ENCODE results near the gene APPL2.
"Not testable (repeated sequence)": the region's sequence is repeated elsewhere in the genome, so short reads cannot be mapped to it uniquely, and the experiment has no call there.

Gene APPL2

DNA sequence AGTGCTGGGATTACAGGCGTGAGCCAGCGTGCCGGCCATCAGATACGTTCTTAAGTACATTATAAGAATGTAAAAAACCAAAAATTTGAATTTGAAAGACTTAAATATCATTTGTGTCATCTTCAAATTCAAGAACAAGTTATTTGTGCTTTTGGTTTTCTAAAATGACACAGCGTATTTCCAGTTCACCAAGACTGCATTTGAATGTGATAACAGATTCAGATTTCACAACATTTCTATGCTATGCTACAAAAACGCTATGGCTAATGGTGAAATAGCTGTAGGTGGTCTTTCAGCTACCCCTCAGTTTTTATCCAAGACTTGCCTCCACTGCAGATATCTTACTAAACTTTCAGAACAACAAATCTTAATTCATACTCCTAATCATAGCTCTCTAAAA is 46.7 kb downstream of the APPL2 start:
- no peak for DNase-seq

DNA sequence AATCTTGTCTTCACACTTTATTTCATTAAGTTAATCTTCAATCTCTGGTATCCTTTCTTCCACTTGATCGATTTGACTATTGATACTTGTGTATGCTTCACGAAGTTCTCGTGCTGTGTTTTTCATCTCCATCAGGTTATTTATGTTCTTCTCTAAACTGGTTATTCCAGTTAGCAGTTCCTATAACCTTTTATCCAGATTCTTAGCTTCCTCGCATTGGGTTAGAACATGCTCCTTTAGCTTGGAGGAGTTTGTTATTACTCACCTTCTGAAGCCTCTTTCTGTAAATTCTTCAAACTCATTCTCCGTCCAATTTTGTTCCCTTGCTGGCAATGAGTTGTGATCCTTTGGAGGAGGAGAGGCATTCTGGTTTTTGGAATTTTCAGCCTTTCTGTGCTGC is 52.0 kb downstream of the APPL2 start:
- not testable (repeated sequence) for DNase-seq

DNA sequence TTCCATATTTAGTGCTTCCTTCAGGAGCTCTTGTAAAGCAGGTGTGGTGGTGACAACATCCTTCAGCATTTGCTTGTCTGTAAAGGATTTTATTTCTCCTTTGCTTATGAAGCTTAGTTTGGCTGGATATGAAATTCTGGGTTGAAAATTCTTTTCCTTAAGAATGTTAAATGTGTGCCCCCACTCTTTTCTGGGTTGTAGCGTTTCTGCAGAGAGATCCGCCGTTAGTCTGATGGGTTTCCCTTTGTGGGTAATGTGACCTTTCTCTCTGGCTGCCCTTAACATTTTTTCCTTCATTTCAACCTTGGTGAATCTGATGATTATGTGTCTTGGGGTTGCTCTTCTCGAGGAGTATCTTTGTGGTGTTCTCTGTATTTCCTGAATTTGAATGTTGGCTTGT is 52.6 kb downstream of the APPL2 start:
- DNase-seq, result not testable (repeated sequence)

DNA sequence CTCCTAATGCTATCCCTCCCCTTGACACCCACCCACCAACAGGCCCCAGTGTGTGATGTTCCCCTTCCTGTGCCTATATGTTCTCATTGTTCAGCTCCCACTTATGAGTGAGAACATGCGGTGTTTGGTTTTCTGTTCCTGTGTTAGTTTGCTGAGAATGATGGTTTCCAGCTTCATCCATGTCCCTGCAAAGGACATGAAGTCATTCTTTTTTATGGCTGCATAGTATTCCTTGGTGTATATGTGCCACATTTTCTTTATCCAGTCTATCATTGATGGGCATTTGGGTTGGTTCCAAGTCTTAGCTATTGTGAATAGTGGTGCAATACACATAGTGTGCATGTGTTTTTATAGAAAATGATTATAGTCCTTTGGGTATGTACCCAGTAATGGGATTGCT is 56.9 kb downstream of the APPL2 start:
- not testable (repeated sequence) for DNase-seq

DNA sequence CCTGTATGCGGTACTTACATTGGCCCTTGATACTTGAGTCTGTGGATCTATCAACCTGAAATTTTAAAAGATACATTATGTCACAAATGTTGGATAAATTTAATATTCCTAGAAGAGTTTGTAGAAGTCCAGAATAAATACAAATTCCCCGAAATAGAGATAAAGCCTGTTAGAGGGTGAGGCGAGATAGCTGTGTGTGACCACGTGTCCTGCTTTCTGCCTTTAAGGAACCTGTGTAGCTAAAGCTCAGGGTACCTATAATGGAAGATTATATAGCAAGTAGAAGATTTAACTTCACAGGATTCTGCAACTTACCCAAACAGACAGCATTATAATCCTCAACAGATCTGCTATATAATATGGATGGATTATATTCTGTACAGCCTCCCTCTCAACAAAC is 58.8 kb downstream of the APPL2 start:
- no peak for DNase-seq

DNA sequence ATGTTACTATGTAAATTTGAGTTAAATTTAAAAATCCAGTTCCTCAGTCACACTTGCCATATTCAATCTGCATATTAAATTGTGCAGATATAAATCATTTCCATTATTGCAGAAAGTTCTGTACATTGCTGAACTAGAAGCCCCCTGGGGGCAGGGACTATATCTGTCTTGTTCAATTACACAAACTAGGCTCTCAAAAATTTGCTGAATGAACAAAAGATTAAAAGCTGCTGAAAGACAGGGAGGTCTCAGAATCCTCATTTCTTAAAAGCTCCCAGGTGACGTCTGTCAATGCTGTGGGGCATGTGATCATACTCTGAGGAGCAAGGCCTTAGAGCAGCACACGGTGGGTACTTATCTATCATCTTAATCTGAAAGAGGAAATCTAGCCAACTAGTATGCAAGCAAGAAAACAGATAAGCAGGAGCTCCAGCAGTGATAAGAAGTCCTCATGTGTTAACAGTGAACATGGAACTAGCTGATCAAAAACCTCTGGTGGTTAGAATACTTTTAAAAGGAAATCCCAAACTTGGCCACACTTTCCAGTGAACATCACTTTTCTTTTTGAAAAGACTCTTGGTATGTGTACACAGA is 60.5 kb downstream of the APPL2 start:
- DNase-seq, result no peak

DNA sequence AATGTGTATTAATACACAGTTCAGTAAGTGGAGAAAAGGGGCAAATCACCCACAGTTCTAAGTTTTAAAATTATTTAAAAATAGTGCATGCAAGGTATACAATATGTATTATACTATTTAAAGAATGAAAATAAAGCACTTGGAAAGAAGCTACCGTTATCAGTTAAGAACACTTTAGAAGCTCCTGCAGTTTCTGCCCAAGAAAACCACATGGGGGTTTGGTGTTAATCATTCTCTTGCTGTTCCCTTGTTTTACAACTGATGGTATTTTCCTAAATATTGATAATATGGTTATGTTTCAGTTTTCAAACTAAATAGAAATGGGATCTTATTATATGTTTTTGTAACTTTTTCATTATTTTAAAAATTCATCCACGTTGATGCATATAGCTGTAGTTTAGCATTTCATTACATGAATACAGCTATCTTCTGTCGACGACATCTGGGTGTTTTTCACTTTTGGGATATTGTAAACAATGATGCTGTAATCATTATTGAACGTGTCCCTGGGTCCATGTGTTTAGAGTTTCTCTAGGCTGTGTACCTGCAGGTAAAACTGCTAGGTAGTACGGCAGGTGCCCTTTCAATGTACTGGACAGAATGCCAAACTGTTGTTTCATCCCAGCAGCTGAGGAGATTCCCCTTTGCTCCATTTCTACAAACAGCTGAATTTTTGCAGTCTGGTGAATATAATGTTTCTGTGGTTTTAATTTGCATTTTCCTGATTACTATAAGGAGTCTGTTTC is 64.1 kb downstream of the APPL2 start:
- DNase-seq, result no peak

DNA sequence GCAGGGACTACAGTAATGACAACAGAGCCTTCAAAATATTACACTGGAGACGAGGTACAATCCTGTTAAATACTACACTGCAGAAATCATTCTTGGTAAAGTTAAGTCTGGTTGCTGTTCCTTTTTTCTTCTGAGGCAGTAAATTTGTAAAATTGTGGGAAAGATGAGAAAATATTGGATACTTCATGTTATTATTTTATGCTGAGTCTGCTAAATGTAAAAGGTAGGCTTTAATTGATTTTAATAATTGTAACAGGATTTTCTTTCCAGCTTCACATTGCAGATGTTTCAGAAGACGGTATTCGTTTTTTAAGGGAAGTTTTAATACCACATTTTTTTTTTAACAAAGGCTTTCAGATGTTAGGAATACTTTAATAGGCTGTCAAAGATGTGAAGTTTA is 65.8 kb downstream of the APPL2 start:
- no peak for DNase-seq

DNA sequence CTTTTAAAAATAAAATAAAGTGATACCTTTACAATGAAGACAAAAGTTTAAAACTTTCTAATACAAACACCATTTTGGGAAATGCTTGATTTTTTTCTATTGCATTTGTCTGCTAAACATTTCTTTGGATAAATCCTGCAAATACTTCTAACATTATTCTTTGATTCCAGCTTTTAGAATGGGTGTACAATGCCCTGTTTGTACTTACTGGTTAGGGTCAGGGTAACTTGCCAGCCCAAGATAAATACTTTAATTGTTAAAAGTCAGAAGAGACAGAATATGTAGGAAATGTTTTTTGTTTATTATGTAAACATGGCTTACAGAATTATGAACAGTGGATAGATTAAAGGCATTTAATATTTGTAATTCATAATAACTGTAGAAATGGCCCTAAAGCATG is 68.0 kb downstream of the APPL2 start:
- DNase-seq, result no peak

DNA sequence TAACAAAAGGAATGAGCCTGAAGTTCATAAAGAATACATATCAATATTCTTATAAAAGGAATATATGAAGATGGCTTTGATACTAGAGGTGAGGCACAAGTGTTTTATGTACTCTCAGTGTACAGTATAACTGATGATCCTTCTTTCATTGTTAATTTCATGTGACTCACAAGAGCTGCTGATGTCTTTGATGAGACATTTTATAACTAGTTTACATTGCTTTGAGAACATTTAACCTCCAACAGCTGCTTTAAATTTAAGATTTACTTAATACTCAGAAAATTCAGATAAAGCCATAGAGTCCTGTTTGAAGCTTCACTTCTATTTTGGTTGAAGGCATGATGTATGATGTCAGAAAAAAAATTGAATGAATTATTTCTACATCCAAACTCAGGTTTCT is 68.6 kb downstream of the APPL2 start:
- DNase-seq, result peak; percentile 28

DNA sequence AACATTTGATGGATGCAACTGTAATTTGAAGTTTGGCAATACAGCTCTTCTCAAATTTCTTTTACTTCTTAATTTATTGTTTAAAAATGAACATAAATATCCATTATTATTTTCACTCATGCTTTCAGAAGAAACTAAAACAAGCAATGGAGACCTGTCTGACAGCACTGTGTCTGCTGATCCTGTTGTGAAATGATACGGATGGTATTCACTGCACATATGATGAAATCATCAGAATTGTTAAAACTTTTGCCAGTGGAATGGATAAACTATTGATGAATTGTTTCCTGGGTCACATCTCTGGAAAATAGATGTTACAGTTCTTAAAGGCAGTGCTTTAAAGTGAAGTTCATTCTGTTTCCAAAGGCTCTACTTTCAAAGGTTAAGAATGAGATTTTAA is 69.2 kb downstream of the APPL2 start:
- no peak for DNase-seq

DNA sequence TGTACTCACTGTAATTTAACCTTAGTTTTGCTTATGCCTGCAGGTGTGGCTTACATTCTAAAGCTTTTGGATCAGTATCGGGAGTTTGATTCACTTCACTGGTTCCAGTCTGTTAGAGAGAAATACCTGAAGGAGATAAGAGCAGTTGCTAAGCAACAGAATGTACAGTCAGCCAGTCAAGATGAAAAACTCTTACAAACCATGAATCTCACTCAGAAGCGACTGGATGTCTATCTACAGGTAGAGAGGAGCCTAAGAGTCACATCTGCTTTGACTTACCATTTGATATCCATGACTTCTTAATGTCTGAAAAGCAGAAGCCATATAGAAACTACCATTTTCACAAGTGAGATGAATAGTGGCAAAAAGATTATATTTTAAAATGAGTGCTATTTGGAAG is 71.9 kb downstream of the APPL2 start:
- DNase-seq, result no peak

DNA sequence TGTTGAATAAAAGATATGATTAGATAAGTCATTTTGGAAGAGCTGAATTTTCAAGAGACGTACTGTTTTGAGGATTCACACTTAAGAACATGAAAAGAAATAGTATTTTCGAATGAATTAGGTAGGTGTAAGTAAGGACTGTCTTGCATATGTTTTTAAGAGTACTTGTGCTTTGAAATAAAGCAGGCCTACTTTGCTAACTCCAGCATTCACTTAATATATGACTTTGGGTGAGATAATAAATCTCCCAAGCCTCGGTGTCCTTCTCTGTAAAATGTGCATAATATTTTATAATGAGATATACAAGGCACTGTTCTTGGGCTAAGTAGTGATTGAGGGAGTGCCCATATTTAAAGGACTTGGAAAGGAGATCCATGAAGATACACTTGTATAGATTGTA is 73.8 kb downstream of the APPL2 start:
- no peak for DNase-seq

DNA sequence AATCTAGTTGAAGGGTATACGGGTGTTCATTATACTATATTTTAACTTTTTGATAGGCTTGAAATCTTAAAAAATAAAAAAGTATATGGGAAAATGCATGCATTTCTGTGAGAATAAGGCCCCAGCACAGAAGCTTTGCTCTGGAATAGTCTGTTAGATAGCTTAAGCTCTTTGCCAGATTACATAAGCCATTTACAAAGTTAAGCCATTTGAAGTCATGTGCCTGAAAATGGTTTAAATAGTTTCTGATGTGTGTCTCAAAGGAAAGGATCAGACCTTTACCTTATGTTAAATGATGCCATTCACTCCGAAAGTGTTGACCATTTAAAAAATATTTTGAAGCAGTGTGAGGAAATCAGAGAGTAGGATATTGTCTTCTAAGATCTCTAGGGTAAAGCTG is 77.1 kb downstream of the APPL2 start:
- DNase-seq, result no peak

DNA sequence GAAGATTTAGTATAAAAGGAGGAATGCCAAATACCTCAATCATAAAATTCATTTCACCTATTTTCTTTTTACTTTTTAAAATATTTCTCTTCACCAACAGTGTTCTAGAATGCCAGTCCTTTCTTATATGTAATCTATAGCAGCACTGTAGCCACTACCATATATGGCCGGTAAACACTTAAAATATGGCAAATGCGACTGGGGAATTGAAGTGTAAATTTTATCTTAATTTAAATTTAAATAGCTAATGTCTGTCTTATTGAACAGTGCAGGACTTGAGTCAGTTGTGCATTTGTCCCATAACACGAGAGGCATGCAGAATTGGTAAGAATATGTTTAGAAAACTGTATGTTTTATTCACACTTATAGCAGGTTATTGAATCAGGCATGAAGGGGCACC is 78.4 kb downstream of the APPL2 start:
- DNase-seq, result no peak

DNA sequence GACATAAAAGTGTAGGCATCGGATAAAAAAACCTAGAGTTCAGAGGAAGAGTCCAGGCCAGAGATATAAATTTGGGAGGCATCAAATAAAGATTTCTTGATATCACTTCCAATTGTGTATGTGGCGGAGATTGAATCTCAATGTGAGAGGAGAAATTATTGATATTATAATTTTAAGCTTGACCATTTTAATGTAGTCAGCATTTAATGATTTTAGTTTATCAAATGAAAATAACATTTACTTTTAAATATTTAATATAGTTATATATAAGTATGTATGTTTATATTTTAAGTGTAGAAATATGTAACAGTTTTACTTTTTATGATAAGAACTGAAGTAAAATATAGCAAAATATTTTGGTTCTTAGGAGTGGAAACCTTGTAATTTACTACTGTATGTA is 79.7 kb downstream of the APPL2 start:
- no peak for DNase-seq

DNA sequence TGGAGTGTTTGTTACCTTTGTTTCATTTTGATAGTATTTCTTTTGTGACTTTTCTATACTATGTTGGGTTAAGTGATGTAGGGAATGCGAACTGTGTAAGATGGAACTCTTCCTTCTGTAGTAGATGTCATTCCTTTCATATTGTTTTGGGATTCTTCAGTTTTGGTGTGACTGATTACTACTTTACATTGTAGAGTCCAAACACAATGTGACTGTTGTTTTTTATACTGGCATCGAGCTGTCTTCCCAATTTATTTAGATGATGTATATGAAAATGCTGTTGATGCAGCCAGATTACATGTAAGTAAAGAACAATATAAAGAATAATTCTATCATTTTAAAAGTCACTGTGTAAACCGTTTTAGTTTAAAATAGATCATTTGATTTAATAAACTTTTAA is 93.7 kb downstream of the APPL2 start:
- DNase-seq, result no peak

DNA sequence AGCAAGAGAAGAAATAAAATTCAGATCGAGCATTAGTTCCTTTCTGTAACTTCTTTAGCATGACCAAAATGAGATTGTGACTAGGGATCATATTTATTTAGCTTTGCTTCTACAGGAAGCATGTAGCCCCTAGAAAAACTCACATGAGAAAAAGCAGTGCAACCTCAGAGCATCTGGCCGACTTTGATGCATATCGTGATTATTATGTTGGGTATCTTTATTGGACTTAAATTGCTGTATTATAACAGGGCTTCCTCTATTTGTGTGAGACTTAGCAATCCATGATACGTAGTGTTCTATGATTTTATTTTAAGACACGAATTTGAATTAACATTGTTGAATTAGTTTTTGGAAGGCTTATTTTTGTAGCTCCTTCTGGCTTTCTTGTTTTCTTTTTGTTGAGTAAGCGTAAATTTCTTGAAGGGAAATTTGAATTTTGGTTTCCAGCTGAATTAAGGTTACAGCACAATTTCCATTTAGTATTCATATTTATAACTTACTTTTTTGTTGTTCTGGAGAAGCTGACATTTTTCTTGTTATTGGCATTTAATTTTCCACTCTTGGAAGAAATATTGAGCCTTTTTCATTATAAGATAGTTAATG is 94.6 kb downstream of the APPL2 start:
- no peak for DNase-seq

DNA sequence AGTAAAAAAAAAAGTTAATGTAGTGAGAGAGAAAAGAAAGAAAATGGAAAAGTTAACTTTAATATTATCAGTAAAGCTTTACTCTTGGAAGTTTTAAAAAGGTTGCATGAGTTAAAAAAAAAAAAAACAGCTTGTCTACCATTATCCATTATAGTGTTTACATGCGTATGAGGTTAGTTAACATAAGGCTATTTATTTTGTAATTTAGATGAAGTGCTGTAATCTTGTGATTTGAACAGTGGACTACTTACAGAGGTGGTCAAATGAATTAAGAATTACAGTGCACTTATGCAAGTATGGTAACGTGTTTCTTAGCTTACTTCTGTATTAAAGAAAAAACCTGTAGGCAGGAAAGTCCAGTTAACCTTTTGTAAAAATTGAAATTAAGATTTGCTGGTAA is 97.7 kb downstream of the APPL2 start:
- DNase-seq, result no peak
